GM21786 (cell line): ENCODE data around the gene ABCG8.

Source experiments
- ATAC-seq: cut with Tn5 transposase; IDR thresholded peaks from one replicate; pipeline ENCODE4 v1.9.1; 2021; ENCODE audit not compliant: unreplicated experiment

The ABCG8 gene

DNA sequence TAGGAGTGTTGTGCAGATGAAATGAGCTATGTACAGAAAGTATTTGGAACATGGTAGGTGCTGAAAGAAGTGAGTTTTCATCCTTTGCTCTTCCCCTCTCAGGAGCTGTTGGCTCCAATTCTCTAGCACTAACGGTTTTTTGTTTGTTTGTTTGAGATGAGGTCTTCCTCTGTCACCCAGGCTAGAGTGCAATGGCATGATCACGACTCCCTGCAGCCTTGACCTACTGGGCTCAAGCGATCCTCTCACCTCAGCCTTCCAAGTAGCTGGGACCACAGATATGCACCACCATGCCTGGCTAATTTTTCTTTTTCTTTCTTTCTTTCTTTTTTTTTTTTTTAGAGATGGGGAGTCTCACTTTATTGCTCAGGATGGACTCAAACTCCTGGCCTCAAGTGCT lies 12.9 kb upstream of the ABCG8 start:
- no peak for ATAC-seq

DNA sequence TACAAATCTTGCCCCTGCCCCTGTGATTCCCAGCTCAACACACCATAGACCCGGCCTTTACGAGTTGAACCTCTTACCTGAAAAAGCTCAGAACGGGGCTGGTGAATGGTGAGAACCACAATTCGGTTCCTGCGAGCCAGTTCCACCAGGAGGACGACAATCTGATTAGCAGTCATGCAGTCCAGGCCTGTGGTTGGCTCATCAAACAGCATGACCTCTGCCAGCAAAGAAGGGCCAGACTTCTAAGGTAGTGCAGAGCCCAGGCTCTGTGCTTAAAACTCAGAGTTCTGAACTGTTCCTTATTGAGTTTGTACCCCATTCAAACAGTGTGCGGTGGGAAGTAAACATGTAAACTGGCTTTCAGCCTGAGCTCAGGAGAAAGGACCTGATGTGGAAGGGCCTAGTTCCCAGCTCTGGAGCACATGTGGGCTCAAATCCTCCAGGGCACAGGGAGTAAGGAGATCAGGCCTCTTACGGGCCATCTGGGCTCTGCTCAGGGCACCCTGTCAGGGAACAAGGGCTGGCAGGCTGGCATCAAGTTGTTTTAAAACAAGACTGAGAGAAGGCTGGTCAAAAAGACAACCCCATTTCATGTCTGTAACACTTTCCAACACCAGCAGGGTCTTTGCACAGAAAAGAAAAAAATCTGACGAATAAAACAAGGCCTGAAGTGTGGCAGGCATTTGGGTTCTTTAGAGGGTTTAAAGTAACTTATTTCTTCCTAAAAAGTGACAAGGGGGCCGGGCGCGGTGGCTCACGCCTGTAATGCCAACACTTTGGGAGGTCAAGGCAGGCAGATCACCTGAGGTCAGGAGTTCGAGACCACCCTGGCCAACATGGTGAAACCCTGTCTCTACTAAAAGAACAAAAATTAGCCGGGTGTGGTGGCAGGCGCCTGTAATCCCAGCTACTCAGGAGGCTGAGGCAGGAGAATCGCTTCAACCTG lies 12.2 kb upstream of the ABCG8 start:
- ATAC-seq, result no peak

DNA sequence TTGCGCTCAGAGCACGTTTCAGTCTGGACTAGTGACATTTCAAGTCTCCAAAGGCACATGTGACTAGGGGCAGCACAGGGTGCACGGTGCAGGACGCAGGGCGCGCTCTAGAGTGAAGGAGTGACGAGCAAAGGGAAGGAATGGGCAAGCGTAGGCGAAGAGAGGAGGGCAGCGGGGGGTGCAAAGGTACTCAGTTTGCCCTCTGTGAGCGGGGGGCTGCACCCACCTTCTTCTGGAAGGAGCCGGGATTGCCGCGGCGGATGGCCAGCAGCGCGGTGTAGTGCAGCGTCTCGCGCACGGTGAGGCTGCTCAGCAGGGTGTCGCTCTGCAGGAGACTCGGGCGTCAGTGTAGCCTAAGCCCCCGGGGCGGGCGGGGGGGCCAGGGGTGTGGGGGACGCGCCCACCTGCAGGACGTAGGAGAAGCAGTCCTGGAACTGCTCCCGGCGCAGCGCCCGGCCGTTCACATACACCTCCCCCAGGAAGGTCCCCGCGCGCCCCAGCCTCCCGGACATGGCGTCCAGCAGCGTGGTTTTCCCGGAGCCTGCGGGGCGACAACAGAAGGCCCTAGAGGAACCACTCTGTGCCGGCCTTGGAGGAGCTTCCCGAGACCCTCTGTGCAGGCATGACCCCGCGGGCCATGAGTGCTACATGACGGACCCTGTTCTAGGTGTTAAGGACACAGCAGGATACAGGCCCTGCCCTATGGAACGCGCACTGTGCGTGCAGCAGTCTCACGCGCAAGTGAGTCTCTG lies 7.1 kb upstream of the ABCG8 start:
- no peak for ATAC-seq

DNA sequence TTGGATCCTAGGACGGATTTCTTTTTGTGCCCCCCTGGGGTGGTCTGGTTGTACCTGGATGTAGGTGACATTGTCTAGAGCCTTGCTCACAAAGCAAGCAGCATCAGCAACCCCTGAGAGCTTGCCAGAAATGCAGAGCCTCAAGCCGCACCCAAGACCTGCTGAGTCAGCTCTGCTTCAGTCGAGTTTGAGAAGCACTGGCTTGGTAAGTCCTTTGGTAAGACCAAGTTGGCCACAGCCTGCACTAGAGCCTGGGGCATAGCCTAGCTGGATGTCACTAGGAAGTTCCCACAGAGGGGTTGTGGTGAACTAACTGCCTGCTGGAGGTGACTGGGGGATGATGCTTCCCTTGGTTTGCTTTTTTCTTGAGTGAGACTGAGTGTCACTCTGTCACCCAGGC lies 6.3 kb upstream of the ABCG8 start:
- no peak for ATAC-seq

DNA sequence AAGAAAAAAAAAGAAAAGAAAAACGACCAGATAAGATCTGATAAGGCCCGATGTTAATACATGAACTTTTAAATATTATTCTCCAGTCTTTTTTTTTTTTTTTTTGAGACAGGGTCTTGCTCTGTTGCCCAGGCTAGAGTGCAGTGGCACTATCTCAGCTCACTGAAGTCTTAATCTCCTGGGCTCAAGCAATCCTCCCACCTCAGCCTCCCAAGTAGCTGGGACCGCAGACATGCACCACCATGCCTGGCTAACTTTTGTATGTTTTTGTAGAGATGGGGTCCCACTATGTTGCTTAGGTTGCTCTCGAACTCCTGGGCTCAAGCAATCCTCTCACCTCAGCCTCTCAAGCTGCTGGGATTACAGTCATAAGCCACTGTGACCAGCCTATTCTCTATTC lies 1.7 kb upstream of the ABCG8 start:
- ATAC-seq, result no peak

DNA sequence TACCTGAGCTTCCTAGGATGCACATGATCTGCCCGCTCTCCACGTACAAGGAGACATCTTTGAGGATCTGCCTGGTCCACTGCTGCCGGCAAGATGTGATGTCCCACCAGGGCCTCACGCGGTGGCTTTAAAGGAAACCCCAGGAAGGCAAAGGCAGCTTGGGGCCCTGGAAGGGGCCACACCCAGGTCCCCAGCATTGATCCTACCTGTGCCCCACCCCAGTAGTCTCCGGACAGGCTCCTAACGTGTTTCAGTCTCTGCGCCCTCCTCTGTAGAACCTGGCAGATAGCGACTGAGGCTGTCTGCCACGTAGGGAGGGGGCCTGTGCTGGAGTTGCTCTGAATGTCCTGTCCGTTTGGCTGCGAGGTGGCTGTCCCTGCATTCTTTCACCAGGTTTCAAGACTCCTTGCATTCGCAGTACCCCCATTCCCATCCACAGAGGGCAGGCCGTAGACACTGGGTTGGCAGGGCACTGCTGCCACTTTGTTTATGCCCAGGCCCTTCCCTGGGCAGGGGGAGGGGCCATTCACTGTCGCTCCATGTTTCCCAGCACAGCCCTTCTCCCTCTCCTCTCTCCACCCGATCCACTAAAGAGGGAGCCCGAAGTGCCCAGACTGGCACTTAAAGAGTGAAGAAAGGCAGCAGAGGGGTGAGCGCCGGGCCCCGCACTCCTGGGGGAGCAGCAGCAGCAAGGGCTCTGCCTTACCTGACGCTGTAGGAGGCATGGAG lies 776 bp upstream of the ABCG8 start:
- no peak for ATAC-seq

DNA sequence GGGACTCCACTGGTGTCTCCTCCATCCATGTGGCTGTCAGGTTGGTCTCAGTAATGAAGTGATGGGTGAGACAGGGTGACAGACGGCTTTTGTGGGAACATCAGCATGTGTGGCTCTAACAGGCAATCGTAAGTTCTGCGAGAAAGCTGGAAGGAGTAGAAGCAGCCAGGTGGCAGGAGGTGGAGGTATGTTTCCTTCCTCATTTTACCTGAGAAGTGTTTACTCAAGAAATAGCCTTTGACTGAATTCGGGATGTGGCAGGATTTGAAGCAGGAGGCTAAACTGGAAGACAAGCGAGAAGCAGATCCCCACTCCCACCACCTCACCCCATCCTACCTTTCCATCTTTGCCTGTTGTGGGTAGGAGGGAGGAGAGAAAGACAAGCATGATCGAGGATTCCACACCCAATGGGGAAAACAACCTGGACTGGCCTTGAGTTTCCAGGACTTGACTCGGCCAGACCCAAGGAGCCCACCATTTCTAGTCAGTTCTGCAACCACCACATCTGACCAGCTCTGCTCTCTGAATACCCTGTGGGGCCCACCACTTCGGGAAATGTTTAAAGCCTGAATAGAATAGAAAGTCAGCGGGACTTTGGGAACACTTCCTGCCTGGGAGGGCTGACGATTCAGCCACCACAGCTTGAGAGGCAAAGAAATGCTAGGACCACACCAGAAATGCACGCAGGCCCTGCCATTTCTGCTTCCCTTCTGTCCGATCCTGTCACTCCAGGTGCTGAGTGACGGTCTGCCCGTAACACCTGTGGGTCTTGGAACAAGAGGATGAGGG lies 1.2 kb downstream of the ABCG8 start:
- no peak for ATAC-seq

DNA sequence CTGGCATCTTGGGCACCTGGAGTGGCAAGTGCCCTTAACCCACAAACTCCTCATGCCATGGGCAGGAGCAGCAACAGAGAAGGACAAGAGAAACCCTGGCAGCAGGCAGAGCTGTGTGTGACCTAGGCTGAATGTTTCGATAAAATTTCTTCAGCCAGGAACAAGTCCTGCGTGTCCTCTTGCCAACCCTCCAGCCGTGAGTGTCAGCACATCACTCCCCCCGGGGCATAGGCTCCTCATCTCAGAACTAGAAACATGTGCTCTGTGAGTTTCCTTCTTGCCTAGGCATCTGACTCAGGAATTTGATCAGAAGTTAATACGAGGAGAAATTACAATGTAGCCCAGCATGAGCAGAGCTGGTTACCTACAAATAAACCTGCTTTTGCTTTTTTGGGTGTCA lies 2.2 kb downstream of the ABCG8 start:
- ATAC-seq, result no peak

DNA sequence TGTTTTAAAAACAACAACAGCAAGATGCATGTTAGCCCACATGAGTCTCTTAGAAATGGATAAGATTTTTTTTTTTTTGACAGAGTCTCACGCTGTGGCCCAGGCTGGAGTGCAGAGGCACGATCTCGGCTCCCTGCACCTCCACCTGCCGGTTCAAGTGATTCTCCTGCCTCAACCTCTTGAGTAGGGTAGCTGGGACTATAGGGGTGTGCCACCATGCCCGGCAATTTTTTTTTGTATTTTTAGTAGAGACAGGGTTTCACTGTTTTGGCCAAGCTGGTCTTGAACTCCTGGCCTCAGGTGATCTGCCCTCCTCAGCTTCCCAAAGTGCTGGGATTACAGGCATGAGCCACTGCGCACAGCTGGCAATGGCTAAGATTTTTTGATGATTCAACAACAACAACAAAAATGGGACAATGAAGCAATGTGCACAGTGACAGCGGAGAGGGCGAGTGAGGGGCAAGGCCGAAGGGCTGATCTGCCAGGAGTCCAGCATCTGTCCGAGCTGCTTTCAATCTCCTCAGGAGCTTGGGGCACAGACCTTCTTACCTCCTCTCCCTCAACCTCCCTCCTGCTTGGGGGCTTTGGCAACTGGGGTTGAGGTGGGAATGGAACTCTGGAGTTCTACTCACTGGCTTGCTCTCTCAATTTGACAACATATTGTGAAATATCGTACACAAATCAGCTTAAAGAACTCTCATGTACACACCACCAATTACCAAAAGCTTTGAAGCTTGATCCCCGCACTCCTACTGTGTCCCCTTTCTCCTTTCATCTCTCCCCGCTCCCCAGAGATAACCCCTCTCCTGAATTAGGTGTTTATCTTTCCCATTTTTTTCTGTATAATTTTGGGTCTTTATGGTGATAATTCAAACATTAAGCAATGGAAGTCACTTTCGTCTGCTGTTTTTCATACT lies 3.4 kb downstream of the ABCG8 start:
- no peak for ATAC-seq

DNA sequence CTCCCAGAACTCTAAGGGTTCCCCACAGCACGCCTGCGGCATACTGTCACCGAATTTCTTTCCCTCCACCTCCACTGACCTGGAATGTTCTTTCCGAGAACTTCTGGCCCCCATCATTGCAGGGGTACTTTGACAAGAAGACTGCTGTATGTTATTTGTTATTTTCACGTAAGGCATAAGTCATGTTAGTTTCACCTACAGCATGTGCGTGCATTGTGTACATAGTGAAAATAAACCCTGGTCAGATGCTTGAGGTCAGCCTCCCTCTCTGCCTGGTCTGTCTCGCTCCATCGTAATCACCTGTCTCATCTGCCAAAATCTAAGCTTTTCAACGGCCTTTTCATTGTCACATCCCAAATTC lies 4.1 kb downstream of the ABCG8 start:
- ATAC-seq, result no peak

DNA sequence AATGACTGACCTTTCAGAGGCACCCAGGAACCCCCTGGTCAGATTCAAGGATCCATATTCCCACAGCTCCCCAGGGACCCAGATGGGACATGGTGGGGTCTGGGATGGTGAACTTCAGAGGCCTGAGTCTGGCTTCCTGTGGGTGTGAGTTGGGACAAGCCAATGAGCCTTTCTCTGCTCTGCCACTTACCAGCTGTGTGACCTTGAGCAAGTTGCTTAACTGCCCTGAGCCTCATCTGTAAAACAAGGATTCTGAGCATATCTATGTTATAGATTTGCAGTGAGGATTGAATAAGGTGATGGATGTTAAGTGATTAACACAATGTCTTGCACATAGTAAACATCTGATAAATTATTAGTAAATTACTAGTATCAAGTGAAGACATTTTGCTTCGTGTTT lies 6.4 kb downstream of the ABCG8 start:
- no peak for ATAC-seq

DNA sequence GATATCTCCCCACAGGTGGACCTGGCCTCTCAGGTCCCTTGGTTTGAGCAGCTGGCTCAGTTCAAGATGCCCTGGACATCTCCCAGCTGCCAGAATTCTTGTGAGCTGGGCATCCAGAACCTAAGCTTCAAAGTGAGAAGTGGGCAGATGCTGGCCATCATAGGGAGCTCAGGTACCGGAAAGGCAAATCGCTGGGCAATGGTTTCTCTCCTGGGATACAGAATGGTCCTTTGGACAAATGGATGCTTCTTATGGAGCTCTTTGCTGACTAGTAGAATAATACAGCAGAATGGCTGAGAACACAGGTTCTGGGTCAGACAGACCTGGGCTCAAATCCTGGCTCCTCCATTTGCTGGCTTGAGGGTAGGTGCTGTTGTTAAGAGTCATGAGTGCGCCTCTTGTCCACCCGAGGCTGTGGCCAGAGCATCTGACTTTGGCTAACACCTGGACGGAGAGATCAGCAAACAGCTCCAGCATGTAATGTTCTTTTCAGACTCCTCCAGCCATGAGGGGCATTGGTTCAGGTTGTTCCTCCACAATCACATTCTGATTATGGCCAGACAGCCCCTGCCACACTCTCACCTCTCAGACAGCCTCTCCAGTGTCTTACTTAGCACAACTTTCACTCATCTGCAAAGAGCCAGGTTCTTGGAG lies 7.5 kb downstream of the ABCG8 start:
- no peak for ATAC-seq

DNA sequence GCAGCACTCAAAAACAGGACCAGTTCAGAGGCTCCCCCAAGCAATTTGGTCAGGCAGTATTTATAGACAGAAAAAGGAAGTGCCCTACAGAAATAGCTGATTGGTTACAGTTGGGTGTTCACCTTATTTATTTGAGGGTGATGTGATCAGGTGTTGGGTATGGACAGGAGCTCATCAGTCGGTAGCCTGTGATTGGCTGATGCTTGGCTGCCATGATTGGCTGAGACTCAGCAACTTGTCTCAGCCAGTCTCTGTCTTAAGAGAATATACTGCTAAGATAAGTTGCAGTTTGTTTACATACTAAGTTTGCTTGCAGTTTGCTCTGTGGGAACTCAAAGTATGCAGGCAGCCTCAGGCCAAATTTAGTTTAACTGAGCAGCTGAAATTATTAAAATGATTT lies 9.4 kb downstream of the ABCG8 start:
- ATAC-seq, result no peak

DNA sequence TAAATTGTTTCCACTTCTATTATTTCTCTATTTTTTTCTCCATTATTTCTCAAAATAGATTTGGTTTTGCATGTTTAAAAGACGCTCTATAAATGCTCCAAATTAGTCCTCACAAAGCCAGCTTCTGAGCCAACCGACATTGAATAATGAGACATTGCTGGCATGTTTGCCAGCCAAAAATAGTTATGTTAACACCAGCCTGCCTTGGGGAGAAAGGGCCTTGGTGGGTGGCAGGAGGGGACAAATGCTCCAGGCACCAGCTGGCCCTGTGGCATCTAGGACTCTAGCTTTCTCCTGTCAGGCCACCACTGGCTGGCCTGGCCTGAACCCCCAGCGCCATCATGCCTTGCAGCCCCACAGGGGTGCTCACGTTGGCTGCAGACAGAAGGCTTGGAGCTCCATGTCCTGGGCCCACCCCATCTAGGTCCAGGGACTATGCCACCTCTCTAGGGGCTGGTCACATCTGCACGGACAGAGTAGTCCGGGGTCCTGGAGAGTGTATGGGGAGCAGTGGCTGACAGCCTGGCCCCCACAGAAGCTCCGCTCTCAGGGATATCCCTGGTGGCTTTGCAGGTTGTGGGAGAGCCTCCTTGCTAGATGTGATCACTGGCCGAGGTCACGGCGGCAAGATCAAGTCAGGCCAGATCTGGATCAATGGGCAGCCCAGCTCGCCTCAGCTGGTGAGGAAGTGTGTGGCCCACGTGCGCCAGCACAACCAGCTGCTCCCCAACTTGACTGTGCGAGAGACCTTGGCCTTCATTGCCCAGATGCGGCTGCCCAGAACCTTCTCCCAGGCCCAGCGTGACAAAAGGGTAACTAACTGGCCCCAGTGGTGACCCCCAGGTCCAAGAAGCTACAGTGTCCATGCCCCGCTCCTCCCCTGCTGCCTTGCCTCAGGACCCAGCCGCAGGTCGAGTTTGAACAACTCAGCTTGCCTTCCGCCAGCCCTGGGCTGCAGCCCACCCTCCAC lies 12.5 kb downstream of the ABCG8 start:
- ATAC-seq, result no peak

DNA sequence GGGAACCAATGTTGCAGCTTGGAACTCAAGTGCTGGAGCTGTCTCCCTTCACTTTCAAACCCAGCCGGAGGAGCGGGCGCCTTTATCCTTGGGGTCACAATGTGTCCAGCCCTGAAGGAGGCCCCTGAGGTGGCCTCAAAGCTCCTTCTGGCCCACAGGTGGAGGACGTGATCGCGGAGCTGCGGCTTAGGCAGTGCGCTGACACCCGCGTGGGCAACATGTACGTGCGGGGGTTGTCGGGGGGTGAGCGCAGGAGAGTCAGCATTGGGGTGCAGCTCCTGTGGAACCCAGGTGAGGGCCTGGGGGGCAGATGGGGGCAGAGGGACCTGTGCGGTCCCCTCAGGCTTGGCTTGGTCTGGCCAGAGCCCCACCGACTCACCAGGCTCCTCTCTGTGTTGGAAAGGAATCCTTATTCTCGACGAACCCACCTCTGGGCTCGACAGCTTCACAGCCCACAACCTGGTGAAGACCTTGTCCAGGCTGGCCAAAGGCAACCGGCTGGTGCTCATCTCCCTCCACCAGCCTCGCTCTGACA lies 13.5 kb downstream of the ABCG8 start:
- ATAC-seq, result no peak

DNA sequence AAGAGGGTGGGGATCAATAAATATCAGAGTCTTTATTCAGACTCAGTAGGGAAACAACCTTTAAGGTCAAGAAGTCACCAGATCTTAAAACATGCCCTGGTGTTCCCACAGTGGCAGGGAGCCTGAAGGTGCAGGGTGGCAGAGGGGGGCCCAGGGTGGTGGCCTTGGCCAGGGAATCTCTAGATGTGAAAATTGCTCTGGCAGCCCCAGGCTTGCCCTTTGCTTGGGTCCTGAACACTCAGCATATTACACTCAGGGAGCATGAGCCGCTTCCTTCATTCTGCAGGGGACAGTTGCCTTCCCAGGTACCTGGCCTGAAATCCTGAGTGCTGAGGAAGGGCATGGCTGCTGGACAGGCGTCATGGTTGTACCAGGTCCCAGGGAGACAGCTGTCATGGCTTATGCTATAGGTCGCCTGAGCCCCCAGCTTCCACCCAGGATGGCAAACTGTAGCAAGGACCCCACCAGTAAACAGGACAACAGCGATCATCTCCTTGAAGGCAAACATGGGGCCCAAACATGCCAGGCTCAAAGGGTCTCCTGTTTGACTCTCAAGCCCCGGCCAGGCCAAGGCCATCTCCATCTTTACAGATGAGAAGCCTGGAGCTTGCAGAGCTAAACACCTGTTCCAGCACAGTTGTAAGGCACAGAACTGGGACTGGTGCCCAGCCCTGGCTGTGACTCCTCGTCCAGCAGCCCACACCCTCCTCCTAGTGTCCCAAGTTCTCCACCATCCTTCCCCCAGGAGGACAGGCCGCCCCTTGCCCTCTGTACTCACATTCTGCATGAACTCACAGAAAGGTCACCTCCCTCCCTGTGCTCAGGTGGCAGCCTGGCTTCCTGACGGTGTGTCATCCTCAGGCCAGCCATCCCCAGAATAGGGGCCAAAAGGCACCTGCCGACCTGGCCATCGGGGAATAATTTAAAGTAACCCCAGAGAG lies 14.6 kb downstream of the ABCG8 start:
- ATAC-seq, result no peak

DNA sequence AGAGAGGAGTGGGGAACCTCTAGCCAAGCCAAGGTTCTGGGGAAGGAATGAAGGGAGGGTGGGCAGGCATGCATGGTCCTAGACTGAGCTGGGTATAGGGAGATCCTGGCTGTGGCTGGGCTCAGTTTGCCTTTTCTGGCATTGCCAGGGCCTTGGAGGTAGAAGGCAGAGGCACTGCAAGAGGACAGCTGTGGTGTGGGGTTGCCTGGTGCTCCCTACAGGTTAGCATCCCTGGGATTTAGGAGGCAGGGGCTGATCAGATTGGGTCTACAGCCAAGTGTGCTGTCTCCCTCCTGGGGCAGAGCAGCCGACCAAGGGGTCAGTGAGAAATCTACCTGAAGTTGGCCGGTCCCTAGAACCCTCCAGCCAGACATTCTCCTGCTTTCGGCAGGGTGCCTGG lies 15.9 kb downstream of the ABCG8 start:
- no peak for ATAC-seq
